NK-92 treated with Interleukin-12 subunit alpha and Interleukin-12 subunit beta, amount 100 ng/mL, for 24 hours (cell line): Measurements from ENCODE around the gene ZNF180.
"Not testable (repeated sequence)": the region's sequence is repeated elsewhere in the genome, so short reads cannot be mapped to it uniquely, and the experiment has no call there.

Experiments
- DNase-seq: peaks from one replicate; lab custom pipeline; 2025; lab: John Stamatoyannopoulos, UW

The ZNF180 gene

DNA sequence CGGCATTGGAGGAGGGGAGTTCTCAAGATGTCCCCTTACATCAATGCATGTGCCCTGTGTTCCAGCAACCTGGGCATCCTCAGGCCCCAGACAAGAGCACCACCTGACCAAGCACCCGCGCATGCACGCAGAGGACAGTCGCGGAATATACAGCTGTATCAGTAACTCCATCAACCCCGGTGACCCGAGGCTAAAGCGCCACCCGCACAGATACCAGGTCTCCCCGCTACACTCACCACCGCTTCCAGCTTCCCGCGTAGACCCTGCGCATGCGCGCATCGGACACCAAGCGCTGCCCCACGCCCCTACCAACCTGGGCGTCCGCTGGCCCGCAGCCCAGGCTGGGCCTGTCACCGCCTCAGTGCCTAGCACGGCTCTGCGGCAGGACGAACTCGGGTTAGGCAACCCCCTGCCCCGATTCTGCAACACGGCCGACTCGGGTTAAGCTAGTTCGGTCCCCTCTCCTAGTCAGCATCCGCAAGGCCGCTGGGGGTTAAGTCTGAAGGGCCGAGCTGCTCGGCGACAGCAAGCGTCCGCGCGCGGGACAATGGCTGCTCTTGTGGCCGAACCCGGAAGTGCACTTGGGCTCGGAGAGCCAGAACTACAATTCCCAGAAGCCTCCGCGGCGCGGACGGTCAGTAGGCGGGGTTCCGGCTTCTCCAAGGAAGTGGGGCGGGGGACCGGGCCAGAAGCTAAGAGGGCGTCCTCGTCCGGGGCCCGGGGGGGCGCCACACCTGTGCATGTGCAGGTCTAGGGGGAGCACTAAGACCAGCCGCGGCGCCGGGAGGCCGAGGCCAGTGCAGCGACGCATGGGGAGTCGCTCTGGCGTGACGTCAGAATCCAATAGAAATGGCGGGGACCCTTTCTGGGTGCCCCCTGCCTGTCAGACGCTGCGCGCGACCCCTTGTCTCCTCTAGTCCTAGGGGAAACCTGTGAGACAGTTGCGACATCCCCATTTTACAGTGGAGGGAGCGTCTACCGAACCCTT lies at the start of gene ZNF180:
Gene ZNF180, minus strand, starts transcription at position 561 of the 988 bp plus-strand sequence. CDS start 3,188 bp downstream, outside the sequence.
- DNase-seq, result peak; percentile 92

DNA sequence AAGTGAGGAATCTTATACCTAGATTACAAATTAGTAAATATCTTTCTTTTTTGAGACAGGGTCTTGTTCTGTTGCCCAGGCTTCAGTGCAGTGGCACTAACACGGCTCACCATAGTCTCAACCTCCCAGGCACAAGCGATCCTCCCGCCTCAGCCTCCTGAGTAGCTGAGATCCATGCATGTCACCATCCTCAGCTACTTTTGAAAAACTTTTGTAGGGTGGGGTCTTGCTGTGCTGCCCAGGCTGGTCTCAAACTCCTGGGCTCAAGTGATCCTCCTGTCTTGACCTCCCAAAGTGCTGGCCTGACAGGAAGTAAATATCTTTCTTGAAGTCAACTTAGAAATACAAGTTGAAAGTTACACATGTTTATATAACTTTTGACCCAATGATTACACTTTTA lies 49.2 kb upstream of the ZNF180 start:
- no peak for DNase-seq

DNA sequence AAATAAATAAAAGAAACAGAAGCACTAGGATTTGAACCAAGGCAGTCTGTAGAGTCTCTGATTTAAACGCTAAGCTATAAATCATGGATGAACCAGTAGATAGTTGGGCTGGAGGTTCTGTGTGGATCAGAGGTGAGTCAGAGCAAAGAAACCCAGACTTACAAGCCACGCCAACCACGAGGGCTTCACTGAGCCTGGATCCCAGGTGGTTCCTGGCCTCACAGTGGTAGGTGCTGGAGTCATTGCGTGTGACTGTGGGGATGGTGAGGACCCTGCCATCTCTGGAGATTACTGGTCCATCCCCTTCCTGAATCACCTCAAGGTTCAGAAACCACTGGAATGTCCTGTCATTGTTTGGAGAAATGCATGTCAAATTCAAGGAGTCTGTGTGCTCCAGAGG lies 48.4 kb upstream of the ZNF180 start:
- DNase-seq, result no peak

DNA sequence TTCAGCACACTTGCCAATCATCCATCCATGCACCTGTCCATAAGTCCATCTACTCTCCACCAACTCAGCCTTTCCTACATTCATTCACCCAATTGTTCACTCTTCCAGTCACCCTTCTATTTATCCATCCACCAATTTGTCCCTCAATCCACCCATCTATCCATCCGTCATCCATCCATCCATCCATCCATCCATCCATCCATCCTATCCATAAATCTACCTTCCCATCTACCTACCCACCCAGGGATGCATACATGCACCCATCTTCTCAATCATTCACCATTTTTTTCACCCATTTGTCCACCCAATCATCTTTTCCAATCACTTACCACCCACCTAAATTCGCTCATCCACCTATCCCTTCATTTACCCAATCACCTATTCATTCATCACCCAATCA lies 43.7 kb upstream of the ZNF180 start:
- no peak for DNase-seq

DNA sequence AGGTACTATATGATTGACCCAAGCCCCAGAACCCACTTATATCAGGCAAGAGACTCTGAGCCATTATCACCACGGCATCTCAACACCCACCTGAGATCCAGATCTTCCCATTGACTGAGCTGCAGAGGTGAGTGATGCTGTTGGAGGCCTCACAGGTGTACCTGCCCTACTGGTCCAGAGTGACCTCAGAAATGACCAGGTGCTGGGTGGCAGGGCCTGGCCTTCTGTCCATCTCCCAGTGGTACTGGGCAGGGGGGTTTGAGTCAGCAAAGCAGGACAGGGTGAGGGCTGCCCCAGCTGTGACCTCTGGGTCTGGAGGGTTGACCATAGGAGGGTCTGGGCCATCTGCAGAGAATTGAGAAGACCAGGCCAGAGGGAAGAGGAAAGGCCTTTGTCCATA lies 42.3 kb upstream of the ZNF180 start:
- no peak for DNase-seq

DNA sequence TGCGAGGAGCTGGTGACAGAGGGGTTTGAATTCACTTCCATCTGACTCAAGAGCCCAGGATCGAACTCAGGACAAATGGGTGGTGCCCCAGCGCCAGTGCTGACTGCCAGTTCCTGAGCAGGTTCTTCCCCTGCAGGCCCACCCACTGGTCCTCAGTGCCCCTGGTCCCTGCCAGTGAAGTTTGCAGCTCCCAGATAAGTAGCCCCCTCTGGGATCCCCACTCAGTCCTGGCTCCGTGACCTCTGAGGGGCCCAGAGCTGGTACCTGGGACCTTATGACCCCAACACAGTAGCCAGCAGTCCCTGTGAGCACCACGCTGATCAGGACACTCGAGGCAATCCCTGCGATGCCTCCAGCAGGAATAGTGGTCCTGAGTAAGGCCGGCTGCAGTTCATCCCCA lies 40.4 kb upstream of the ZNF180 start:
- DNase-seq, result no peak

DNA sequence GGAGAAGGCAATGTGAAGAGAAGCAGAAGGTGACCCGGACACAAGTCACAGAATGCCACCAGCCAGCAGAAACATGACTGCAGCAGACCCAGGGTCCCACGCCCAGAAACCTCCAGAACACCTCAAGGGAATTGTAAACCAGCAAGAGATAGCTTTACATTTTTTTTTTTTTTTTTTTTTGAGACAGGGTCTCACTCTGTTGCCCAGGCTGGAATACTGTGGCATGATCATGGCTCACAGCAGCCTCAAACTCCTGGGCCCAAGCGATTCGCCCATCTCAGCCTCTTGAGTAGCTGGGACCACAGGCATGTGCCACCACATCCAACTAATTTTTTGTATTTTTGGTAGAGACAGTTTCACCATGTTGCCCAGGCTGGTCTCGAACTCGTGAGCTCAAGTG lies 39.7 kb upstream of the ZNF180 start:
- no peak for DNase-seq

DNA sequence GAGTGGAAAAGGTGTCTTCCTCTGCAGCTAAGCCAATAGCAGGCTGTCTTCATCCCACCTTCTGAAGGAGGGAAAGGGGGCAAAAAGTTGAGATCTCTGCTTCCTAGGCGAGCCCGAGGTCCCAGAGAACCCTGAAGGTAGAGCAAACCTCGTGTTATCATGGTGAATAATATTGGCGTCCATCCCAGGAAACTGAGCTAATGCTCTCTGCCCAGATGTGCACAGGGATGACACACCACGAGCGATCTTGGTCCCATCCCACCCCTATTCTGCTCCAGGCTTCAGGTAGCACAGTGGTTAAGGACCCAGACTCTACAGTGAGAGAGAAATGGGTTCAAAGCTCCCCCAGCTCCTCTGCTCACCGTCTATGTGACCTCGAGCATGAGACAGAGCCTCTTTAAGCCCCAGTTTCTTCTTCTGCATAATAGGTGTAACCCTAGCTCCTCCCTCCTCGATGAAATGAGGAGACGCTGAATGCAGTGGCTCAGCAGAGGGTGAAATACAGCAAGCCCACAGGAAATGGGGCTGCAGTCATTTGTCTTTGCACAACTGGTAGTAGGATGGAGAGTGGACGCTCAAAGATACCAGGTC lies 39.0 kb upstream of the ZNF180 start:
- no peak for DNase-seq

DNA sequence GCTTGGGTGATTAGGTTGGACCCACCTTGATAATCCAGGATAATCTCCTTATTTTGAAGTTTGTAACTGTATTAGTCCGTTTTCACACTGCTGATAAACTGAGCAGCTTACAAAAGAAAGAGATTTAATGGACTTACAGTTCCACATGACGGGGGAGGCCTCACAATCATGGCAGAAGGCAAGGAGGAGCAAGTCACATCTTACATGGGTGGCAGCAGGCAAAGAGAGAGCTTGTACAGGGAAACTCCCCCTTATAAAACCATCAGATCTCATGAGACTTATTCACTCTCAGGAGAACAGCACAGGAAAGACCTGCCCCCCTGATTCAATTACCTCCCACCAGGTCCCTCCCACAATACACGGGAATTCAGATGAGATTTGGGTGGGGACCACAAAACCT lies 35.0 kb upstream of the ZNF180 start:
- DNase-seq, result not testable (repeated sequence)

DNA sequence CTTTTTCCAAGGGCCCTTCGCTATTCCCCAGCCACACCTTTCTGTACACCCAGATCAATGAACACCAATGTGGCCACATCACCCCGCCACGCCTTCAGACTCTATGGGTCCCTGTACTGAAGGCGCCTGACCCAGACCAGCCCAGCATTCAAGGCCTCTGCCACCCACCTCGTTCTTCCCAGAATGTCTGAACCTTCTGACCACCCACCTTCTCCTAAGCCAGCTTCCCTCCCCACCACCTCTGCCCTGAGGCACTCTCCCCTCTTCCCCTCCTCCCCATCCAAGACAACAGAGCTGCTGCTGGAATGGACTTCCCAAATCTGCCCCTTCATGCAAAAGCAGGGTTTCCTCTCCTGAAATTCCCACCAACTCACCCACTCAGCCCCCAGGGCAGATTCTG lies 32.5 kb upstream of the ZNF180 start:
- no peak for DNase-seq

DNA sequence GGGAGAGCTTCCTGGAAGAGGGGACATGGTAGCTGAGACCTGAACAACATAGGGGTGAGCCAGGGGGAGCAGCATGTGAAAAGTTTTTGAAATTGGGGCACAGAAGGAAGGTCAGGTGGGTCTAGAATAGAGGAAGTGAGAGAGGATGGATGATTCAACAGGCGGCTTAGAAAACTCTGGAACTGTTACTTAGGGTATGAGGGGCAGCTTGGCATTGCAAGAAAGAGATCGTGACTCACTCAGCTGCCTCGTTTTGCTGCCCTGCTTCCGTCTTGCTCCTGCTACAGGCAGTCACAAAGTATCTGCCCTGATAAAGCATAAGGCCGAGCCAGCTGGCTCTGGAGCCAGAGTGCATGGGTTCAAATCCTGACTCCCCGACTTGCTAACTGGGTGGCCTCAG lies 30.5 kb upstream of the ZNF180 start:
- no peak for DNase-seq

DNA sequence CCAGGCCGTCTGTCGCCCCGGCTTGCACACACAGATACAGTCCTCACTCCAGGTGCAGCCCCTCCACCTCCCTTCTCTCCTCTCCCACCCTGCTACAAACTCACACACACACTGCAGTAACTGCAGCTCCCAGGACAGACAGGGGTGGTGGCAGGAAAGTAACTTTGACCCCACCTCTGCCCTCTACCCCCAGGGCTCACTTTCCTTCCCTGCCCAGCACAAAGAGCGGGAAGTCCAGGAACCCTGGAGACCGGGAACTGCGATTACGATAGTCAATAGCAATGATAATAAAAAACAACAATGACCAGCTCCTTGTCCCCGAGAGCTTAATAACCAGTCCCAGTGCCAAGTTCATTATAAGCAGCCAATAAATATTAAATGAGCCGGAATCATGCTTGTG lies 29.2 kb upstream of the ZNF180 start, which contains the start of gene CEACAM20:
Gene CEACAM20, minus strand, starts transcription at position 140 of the 400 bp plus-strand sequence. CDS start 166 bp downstream, outside the sequence.
- no peak for DNase-seq

DNA sequence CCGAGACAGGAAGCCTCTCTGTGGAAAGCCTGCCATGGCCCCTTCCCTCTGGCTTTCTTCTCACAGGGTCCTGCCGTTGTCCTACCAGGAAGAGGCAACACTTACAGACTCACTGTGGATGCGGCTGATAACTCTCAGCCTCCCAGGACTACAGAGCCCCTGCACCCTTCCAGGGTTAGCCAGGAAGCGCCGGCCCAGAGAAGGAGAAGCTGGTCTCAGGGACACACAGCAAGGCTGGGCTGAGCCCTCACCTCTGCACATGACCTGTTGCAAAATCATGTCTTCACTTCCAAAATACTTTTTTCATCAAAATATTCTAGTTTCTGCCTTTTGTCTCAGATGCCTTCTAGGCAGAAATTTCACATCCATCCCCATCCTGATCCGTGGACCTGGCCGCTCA lies 27.2 kb upstream of the ZNF180 start:
- DNase-seq, result no peak

DNA sequence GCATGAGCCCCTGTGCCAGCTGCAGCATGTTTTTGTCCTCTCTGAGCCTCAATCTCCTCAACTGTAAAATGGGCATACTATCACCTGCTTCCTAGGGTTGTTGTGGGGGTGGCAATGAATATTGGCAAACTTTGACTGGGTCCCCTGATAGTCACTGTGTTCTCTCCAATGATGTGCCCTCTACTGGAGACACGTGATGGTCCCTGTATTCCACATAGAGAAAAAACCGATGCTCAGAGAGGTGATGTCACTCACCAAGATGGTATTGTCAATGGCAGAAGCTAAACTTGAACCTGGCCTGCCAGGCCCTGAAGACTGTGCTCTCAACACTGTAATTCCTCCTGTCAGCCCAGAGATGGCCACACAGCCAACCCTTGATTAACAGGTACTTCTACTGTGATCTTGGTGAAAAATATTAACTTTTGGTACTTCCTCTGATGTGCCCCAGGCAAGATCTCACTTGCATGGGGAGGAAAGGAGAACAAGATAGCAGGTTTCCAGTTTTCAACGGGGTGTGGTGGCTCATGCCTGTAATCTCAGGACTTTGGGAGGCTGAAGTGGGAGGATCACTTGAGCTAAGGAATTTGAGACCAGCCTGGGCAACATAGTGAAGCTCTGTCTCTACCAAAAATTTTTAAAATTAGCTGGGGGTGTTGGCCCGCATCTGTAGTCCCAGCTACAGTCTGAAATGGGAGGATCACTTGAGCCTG lies 25.6 kb upstream of the ZNF180 start:
- no peak for DNase-seq

DNA sequence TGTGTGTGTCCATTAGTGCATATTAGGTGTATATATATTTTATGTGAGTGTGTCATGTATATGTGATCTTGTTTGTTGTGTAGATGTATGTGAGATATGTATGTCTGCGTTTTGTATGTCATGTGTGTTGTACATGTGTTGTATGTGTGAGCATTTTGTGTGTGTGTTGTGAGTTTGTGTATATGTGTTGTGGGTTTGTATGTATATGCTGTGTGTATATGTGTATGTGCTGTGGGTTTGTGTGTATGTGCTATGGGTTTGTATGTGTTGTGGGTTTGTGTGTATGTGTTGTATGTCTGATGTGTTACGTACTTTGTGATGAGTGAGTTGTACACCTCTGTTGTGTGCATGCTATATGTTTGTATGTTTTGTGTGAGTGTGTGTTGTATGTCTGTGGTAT lies 21.0 kb upstream of the ZNF180 start:
- DNase-seq, result no peak

DNA sequence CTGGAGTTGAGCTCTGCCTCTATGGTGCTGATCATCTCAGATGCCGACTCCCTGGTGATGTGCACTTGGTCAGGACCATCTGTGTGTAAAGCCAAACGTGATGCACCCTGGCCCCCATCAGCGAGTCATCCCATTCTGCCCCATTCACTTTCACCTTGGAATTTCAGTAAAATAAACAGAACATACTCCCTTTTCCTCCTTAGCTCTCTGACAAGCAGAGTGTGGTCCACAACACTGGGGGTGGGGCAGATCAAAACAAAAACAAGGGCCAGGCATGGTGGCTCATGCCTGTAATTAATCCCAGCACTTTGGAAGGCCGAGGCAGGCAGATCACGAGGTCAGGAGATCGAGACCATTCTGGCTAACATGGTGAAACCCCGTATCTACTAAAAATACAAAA lies 16.8 kb upstream of the ZNF180 start:
- no peak for DNase-seq

DNA sequence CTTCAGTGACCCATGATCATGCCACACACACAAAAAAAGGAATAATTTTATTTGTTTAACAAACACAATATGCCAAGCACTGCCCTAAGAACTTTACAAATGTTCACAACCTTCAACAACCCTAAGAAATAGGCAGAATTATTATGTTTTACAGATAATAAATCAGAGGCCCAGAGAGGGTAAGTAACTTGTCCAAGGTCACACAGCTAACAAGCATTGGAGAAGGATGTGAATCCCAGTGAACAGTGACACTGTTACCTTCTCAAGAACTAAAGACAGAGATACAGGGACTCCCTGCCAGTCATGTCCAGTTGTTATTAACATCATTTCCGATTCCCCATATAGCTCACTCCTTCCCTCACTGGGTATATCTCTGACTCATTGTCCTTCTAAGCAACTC lies 15.6 kb upstream of the ZNF180 start:
- no peak for DNase-seq

DNA sequence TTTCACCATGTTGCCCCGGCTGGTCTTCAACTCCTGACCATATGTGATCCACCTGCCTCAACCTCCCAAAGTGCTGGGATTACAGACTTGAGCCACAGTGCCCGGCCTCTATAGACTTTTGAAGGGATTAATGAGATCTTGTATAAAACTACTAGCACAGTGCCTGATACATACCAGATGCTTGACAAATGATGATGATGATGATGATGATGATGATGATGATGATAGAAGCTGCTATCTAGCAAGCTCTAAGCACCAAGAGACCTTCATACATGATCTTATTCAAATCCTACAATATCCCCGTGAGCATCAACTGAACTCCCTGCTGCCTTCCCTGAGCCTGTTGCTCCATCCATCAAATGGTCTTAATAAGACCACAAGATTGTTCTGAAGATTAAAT lies 14.7 kb upstream of the ZNF180 start:
- no peak for DNase-seq

DNA sequence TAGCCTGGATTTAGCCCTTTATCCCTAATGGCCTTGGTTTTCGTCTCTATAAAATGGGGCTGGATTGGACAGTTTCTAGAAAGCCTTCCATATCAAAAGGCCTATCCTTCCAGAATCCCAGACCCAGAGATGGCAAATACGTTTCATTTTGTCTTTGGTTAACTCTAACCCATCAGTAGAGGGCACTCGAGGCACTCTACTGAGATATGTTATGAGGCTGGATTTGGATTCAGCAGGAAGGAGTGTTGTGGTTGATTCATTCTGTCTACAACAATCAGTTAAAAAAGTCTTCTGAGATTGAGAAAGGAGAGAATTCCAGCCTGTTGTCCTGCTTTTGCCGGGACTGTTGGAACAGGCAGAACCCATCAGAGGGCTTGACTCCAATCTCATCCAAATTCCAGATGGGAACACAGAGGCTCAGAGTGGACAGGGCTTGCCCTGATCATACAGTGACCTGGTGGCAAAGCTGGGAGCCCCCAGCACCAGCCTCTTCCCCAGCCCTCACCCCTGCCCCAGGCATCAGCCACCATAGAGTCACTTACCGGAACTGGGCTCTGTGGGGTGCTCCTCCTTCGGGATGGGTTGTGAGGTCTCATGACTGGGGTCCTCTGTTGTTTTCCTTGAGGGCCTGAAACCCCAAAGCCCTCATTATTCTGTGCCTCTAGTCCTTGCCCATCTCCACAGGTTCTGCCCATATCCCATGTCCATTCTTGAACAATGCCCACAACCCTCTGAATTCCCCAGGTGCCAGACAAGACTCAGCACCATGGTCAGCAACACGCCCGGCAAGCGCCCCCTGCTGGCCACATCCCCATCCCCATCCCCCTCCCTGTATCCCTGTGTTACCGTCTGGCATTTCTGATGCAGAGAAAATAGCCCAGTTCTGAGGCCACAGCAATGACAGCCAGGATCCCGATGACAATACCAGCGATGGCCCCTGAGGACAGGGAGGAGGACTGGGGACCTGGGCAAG lies 12.3 kb upstream of the ZNF180 start:
- no peak for DNase-seq

DNA sequence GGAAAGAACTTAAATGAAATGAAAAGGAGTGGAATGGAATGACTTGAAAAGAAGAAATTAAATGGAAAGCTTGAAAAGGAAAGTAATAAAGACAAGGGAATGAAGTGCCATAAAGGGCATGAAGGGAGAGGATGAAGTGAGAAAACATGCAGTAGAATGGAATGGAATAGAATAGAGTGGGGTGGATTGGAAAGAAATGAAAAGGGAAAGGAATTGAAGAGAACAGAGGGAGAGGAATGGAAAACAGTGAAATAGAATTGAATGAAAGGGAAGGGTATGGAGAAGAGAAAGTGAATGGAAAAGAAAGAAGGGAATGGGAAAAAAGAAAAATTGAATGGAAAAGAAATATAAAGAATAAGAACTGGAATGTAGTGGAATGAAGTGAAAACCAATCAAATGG lies 9.2 kb upstream of the ZNF180 start:
- no peak for DNase-seq

DNA sequence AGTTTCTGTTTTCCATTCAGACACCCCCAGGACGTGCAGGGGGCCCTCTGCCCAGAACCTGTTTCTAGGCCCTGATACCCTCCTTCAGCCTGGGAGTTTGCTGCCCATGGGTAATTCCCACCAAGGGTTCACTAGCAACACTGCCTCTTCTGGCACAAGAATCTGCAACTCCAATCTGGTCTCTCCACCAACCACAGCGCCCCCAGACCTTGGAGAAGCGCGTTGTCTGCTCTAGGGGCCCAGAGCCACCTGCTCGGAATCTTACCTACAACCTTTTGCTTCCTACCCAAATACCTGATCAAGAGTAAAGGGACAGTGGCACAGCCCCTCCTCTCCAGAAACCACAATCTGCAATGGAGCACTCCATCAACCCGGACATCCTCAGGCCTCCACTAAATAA lies 763 bp downstream of the ZNF180 start:
- no peak for DNase-seq

DNA sequence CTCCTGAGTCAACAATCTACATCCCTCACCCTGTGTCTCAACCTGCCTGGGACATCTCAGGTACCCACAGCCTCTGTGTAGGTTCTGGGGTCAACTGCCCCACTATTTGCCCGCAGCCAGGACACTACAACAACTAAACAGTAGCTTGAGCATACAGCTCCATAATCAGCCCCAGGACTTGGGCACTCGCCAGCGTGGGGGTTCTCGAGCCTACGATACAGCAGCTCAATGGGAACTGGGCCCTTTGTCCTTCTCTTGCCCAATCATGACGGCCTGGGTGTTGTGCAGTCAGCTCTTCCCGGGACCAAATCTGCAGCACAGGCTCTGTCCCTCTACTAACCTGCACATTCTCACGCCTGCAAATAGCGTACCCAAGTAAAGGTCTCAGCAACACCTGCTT lies 1.3 kb downstream of the ZNF180 start:
- DNase-seq, result no peak
